ENCODE measurements around the gene EZH1. TPM values are rescaled to one million over a fixed set of nuclear protein-coding genes. Genes with fewer than 3 reads are reported as not detected.

The EZH1 gene
- total RNA-seq, 1 donor from 2014 or later = 58.4 TPM

- H3K27ac ChIP-seq = no peak overlapping the region
- no peaks in the 10 kb centered on the region for H3K4me1 ChIP-seq
- no peak overlapping the region for H3K4me3 ChIP-seq
- ATAC-seq (no peak), DNase-seq (no peak)
- peaks cover 43% of the 10 kb centered on the region for H3K36me3 ChIP-seq
- intact Hi-C loops (cut with DNase I) = no loop called here
- no peaks in the 10 kb centered on the region for H3K9me3 ChIP-seq
- no peaks in the 10 kb centered on the region for H3K27me3 ChIP-seq
- TF ChIP-seq CTCF (IDR thresholded peaks at IDR 0.05) = no peak
These were observed 50.3 kb downstream of the EZH1 start for GRCh38 chr17:42694524-42694923.

- intact Hi-C loops (cut with DNase I) = no loop called here
- Histone ChIP-seq H3K4me1 (no peaks in the 10 kb centered on the region), H3K27me3 (no peaks in the 10 kb centered on the region), H3K36me3 (peaks cover 30% of the 10 kb centered on the region), H3K27ac (no peak overlapping the region), H3K9me3 (no peaks in the 10 kb centered on the region), H3K4me3 (no peak overlapping the region)
- DNase-seq = no peak
- ATAC-seq = no peak
- no peak for TF ChIP-seq CTCF (IDR thresholded peaks at IDR 0.05)
These were observed 52.4 kb downstream of the EZH1 start for GRCh38 chr17:42692489-42692888.

DNA sequence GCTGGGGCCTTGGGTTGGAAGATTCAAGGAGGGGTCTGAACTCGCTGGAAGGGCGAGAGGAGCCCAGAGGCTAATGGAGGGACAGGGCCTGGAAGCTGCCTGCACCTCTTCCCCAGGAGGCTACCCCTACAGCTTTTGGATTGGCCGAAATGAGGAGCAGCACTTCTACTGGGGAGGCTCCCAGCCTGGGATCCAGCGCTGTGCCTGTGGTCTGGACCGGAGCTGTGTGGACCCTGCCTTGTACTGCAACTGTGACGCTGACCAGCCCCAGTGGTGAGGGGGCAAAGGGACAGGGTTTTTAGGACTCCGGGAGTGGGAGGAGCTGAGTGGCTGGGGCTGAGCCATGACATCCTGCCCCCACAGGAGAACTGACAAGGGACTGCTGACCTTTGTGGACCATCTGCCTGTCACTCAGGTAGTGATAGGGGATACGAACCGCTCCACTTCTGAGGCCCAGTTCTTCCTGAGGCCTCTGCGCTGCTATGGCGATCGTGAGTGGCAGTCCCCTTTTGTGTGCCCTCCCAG, 53.8 kb downstream of the EZH1 start:
- DNase-seq (no peak), ATAC-seq (no peak)
- no peak for TF ChIP-seq CTCF (IDR thresholded peaks at IDR 0.05)
- no peaks in the 10 kb centered on the region for H3K4me1 ChIP-seq
- H3K4me3 ChIP-seq = no peak overlapping the region
- intact Hi-C loops (cut with DNase I) = no loop called here
- no peak overlapping the region for H3K27ac ChIP-seq
- H3K27me3 ChIP-seq = no peaks in the 10 kb centered on the region
- H3K9me3 ChIP-seq = no peaks in the 10 kb centered on the region
- H3K36me3 ChIP-seq = peaks cover 16% of the 10 kb centered on the region

DNA sequence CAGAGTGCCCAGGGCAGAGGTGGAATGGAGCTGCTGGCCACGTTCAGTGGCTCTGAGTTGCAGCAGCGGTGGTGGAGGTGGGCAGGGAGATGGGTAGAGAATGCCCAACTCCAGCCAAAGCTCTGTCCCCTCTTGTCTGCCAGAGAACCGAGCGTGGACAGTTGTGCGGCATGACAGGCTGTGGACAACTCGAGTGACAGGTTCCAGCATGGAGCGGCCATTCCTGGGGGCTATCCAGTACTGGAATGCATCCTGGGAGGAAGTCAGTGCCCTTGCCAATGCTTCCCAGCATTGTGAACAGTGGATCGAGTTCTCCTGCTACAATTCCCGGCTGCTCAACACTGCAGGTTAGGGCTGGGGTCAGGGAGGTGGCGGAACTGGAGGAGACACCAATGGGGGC, 54.2 kb downstream of the EZH1 start:
- Histone ChIP-seq H3K9me3 (no peaks in the 10 kb centered on the region), H3K27ac (no peak overlapping the region), H3K27me3 (no peaks in the 10 kb centered on the region), H3K4me1 (no peaks in the 10 kb centered on the region), H3K4me3 (no peak overlapping the region), H3K36me3 (peaks cover 11% of the 10 kb centered on the region)
- DNase-seq = no peak
- intact Hi-C loops (cut with DNase I) = no loop called here
- no peak for TF ChIP-seq CTCF (IDR thresholded peaks at IDR 0.05)
- ATAC-seq = no peak

DNA sequence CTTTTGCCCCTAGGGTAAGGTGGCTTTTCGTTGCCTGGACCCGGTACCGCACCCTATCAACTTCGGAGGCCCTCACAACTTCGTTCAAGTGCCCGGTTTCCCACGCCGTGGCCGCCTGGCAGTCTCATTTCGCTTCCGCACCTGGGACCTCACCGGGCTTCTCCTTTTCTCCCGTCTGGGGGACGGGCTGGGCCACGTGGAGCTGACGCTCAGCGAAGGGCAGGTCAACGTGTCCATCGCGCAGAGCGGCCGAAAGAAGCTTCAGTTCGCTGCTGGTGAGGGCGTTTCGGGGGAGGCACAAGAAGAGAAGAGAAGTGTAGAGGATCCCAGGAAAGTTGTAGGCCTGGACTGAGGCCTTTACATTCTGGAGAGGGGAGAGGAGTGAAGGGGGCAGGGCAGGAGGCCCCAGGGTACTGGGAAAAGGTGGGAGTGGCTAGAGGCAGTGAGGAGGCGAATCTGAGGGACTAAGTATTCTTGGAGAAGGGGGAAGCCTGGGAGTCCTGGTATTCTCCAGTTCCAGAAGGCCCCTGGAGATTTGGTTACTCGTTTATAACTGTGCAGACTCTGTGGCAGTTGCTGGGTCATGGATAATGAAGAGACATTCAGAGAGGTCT, 57.0 kb downstream of the EZH1 start:
- DNase-seq = no peak
- intact Hi-C loops (cut with DNase I) = no loop called here
- no peak overlapping the region for H3K4me3 ChIP-seq

More for the DNA sequence above, 57.0 kb downstream of the EZH1 start:
- Histone ChIP-seq H3K9me3 (no peaks in the 10 kb centered on the region), H3K4me1 (peaks cover 15% of the 10 kb centered on the region), H3K36me3 (peaks cover under 1% of the 10 kb centered on the region), H3K27me3 (no peaks in the 10 kb centered on the region), H3K27ac (no peak overlapping the region)
- ATAC-seq = no peak
- no peak for TF ChIP-seq CTCF (IDR thresholded peaks at IDR 0.05)

Data from upper lobe of right lung (tissue), 1 donor.